NB4 (cell line): ENCODE data around the gene CCL7.

ENCODE experiments used
- MYC ChIP-seq: IDR thresholded peaks from 2 replicates; pipeline ENCODE4 v1.6.1; 2011; ENCODE audit warnings: low read depth, low read length
- POLR2A ChIP-seq: IDR thresholded peaks from 2 replicates; pipeline ENCODE4 v1.6.1; 2011; ENCODE audit warnings: mild to moderate bottlenecking; ENCODE audit not compliant: insufficient read length; ENCODE audit errors: extremely low read depth

GRCh38 chr17:34301986-34302385, 32.0 kb downstream of the CCL7 start:
- TF ChIP-seq POLR2A (no peak), MYC (no peak)
